Fibroblast of skin of left quadriceps (primary cell): ENCODE results near the gene GJD3.

Experiments used
- DNase-seq, 2 experiments: peaks; one replicate each; pipeline ENCODE4 v3.0.0-alpha.2; 2013; ENCODE audit warnings: low read depth in 2 of 2

Gene GJD3

GRCh38 chr17:40352237-40352778 lies 12.2 kb downstream of the GJD3 start:
- no peak for DNase-seq

GRCh38 chr17:40351359-40352236 lies 12.9 kb downstream of the GJD3 start:
- DNase-seq: no peak

GRCh38 chr17:40350689-40351358 lies 13.7 kb downstream of the GJD3 start:
- DNase-seq: no peak

GRCh38 chr17:40349895-40350688 lies 14.4 kb downstream of the GJD3 start:
- peak in 1 of 2 experiments; percentile 38 for DNase-seq

- no peak for DNase-seq
These were observed 15.1 kb downstream of the GJD3 start for GRCh38 chr17:40349477-40349894.

GRCh38 chr17:40348562-40349476 lies 15.7 kb downstream of the GJD3 start:
- DNase-seq: no peak

GRCh38 chr17:40348136-40348504 lies 16.4 kb downstream of the GJD3 start:
- DNase-seq: no peak

- DNase-seq: no peak
These were observed 17.0 kb downstream of the GJD3 start for GRCh38 chr17:40347319-40348135.

GRCh38 chr17:40346765-40347158 lies 17.8 kb downstream of the GJD3 start:
- DNase-seq: no peak

GRCh38 chr17:40345994-40346764 lies 18.4 kb downstream of the GJD3 start:
- no peak for DNase-seq

- no peak for DNase-seq
These were observed 19.2 kb downstream of the GJD3 start for GRCh38 chr17:40345161-40345993.

GRCh38 chr17:40344421-40345160 lies 19.9 kb downstream of the GJD3 start:
- no peak for DNase-seq

- no peak for DNase-seq
These were observed 21.1 kb downstream of the GJD3 start for GRCh38 chr17:40343219-40344119.

GRCh38 chr17:40342504-40343218 lies 21.9 kb downstream of the GJD3 start:
- DNase-seq: no peak

- DNase-seq: no peak
These were observed 22.6 kb downstream of the GJD3 start for GRCh38 chr17:40341808-40342503.
